ENCODE data around the gene ERH. TPM values are rescaled to one million over a fixed set of nuclear protein-coding genes. Genes with fewer than 3 reads are reported as not detected.

The ERH gene
- 101 TPM in 2 replicates for total RNA-seq

GRCh38 chr14:69398053-69398817, at the start of gene ERH, which contains the start of gene SLC39A9:
TSS of gene ERH (minus strand) at chr14:69398299. CDS start at chr14:69398233, 66 bp downstream.
TSS of gene SLC39A9 (plus strand) at chr14:69398692. CDS start at chr14:69399370, 678 bp downstream.

Other genes with a start within 250 kb of the ERH start
- 11.6 and 17.9 TPM in 2 replicates for gene DCAF5, start 245.2 kb downstream of the ERH start, total RNA-seq
- gene EXD2, start 206.8 kb downstream of the ERH start, total RNA-seq, result 15.5 and 18.7 TPM in 2 replicates
- gene GALNT16, start 138.1 kb downstream of the ERH start, total RNA-seq, result 0.07 TPM in 1 of 2 replicates, not detected in the other
- 62.9 and 77.8 TPM in 2 replicates for gene SLC39A9, start 393 bp upstream of the ERH start, total RNA-seq
- not detected in 2 replicates for gene PLEKHD1, start 86.4 kb upstream of the ERH start, total RNA-seq
- 0.14 TPM in 1 of 2 replicates, not detected in the other for gene CCDC177, start 176.6 kb upstream of the ERH start, total RNA-seq
- 12.5 and 15.3 TPM in 2 replicates for gene SUSD6, start 213.3 kb upstream of the ERH start, total RNA-seq

Measured in airway epithelial cell (primary cell).